Activated naive CD4-positive, alpha-beta T cell treated with anti-CD3 and anti-CD28 coated beads, Interleukin-2, amount 50 U/mL, for 16 hours (primary cell): Measurements from ENCODE around the gene ZNF773.
"Not testable (repeated sequence)": the region's sequence is repeated elsewhere in the genome, so short reads cannot be mapped to it uniquely, and the experiment has no call there.

Source experiments
- DNase-seq: peaks from one replicate; pipeline ENCODE4 v3.0.0-alpha.2; 2020

Gene ZNF773

GRCh38 chr19:57499680-57500395 lies at the start of gene ZNF773:
Gene ZNF773, plus strand, starts transcription at chr19:57499938. Its CDS starts 143 bp downstream, at chr19:57500081.
- peak; percentile 98 for DNase-seq

- no peak for DNase-seq
Measured at GRCh38 chr19:57452307-57452706, 47.4 kb upstream of the ZNF773 start.

- no peak for DNase-seq
Measured at GRCh38 chr19:57465680-57466381, 33.9 kb upstream of the ZNF773 start.

GRCh38 chr19:57466489-57466888 lies 33.2 kb upstream of the ZNF773 start:
- no peak for DNase-seq

GRCh38 chr19:57473646-57474045 lies 26.1 kb upstream of the ZNF773 start:
- DNase-seq, result no peak

- peak; percentile 93 for DNase-seq
Measured at GRCh38 chr19:57477191-57478008, 22.3 kb upstream of the ZNF773 start, which contains the start of gene ZNF772. Gene ZNF772, minus strand, starts transcription at chr19:57477566. Its CDS starts 257 bp downstream, at chr19:57477309.

GRCh38 chr19:57487477-57488298 lies 12.1 kb upstream of the ZNF773 start, which contains the start of gene ZNF419:
Gene ZNF419, plus strand, starts transcription at chr19:57487750. Its CDS starts 201 bp downstream, at chr19:57487951.
- peak; percentile 98 for DNase-seq

GRCh38 chr19:57488299-57488644 lies 11.5 kb upstream of the ZNF773 start:
- DNase-seq, result not testable (repeated sequence)

GRCh38 chr19:57499332-57499679 lies 432 bp upstream of the ZNF773 start:
- DNase-seq, result not testable (repeated sequence)

GRCh38 chr19:57500400-57500799 lies 662 bp downstream of the ZNF773 start:
- DNase-seq, result not testable (repeated sequence)

GRCh38 chr19:57506163-57506562 lies 6.4 kb downstream of the ZNF773 start:
- DNase-seq, result no peak

GRCh38 chr19:57511484-57511883 lies 11.7 kb downstream of the ZNF773 start:
- DNase-seq, result no peak

GRCh38 chr19:57512845-57513244 lies 13.1 kb downstream of the ZNF773 start:
- no peak for DNase-seq

GRCh38 chr19:57515255-57515654 lies 15.5 kb downstream of the ZNF773 start:
- DNase-seq, result no peak

- not testable (repeated sequence) for DNase-seq
Measured at GRCh38 chr19:57518021-57518420, 18.3 kb downstream of the ZNF773 start.

- peak; percentile 90 for DNase-seq
Measured at GRCh38 chr19:57527136-57527881, 27.6 kb downstream of the ZNF773 start, which contains the start of gene ZNF549. Gene ZNF549, plus strand, starts transcription at chr19:57527356. Its CDS starts 218 bp downstream, at chr19:57527574.

- DNase-seq, result no peak
Measured at GRCh38 chr19:57537953-57538547, 38.3 kb downstream of the ZNF773 start.

- no peak for DNase-seq
Measured at GRCh38 chr19:57546513-57546912, 46.8 kb downstream of the ZNF773 start.

- DNase-seq, result no peak
Measured at GRCh38 chr19:57552432-57552831, 52.7 kb downstream of the ZNF773 start.

GRCh38 chr19:57557659-57558058 lies 57.9 kb downstream of the ZNF773 start:
- DNase-seq, result no peak
